HG02938 (cell line): Measurements from ENCODE around the gene ADCY2.

Experiments used
- ATAC-seq: cut with Tn5 transposase; IDR thresholded peaks from one replicate; pipeline ENCODE4 v1.9.1; 2021; ENCODE audit warnings: mild to moderate bottlenecking, moderate library complexity; ENCODE audit not compliant: unreplicated experiment

The ADCY2 gene

GRCh38 chr5:7435503-7435902, 39.6 kb downstream of the ADCY2 start:
- ATAC-seq = no peak

GRCh38 chr5:7436521-7436920, 40.6 kb downstream of the ADCY2 start:
- ATAC-seq = no peak

- ATAC-seq = no peak
Measured at GRCh38 chr5:7437836-7438235, 41.9 kb downstream of the ADCY2 start.

DNA sequence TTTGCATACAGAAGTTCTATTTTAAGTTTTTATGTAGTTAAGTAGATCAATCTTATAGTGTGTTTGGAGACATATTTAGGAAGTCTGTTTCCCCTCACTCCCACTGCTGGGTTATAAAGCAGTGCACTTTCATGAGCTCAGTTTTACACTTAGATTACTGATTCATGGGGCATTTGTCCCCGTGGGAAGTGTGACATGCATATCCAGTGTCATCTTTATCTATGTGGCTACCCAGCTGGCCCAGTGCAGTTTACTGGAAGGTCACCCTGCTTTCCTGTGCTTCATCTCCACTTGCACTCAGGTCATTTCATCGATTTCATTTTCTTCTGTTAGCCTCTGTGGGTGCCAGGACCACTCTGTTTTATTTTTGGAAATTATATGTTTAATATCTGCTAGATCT, 49.1 kb downstream of the ADCY2 start:
- no peak for ATAC-seq

GRCh38 chr5:7445831-7446230, 49.9 kb downstream of the ADCY2 start:
- ATAC-seq = no peak

DNA sequence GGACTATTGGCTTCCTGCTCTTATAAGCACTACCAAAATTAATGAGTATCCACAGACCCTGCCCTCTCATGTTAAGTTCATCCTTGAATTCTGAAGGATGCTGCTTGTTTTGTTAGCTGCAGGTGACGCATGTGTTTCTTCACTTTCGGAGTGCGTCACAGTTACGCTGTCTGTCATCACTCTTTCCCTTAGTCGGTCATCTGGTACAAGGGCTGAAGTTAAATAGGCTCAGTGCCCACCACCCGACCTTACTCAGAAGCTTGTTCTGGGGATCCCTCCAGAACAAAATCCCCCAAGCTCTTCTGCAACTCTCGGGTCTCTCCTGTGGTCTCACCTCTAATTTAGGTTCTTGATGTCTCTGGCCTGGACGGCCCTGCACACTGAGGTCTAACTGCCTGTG, 51.0 kb downstream of the ADCY2 start:
- no peak for ATAC-seq

DNA sequence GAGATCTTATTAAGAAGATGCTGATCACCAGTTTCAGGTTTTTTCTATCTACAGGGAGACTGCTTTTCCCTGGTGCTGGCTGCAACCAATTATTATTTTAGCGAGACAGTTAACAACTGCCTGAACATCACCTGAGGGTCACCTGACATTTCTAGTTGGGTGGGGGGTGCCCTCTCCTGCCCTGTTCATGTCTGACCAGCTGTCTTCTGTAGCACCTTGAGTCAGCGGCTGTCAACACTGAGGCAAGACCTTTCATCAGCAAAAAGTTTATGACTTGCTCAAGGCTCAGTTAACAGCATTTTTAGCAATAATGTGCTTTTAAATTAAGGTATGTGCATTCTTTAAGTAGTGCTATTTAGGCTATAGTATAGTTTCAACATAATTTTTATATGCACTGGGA, 58.0 kb downstream of the ADCY2 start:
- ATAC-seq = no peak

GRCh38 chr5:7456206-7456605, 60.3 kb downstream of the ADCY2 start:
- no peak for ATAC-seq

- ATAC-seq = no peak
Measured at GRCh38 chr5:7461371-7461770, 65.4 kb downstream of the ADCY2 start.

- no peak for ATAC-seq
Measured at GRCh38 chr5:7462758-7463157, 66.8 kb downstream of the ADCY2 start.

DNA sequence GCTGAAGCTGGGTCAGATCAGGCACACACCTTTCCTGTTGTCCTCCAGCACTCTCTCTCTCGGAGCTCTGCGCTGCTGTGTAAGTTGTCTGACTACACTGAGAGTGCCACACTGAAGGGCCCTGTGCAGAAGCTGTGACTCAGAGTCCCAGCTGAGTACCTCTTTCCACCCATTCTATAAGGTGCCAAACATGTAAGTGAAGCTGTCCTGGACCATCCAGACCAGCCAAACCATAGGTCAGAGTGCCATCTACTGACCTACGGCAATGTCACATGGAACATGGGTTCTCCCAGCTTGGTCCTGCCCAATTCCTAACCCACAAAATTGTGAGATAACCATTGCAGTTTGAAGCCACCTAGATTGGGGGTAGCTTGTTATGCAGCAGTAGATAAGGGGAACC, 68.2 kb downstream of the ADCY2 start:
- ATAC-seq = no peak

GRCh38 chr5:7467179-7467578, 71.2 kb downstream of the ADCY2 start:
- ATAC-seq = no peak

DNA sequence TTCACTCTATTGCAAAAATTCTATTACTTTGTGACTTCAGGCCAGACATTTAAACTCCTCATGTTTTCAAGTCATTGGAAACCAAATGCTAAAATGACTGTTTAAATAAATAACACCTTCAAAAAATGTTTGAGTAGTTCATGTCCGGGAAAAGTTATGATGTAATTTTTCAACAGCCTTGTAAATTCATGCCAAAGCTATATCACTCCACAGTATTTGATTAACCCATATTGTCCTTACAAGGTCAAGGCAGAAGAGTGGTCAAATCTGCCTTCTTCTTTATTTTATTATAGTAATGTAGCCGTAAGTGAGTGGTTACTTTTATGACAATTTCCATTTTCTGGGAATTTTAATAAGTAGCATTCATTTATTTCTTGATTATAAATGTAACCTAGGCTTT, 72.8 kb downstream of the ADCY2 start:
- no peak for ATAC-seq

DNA sequence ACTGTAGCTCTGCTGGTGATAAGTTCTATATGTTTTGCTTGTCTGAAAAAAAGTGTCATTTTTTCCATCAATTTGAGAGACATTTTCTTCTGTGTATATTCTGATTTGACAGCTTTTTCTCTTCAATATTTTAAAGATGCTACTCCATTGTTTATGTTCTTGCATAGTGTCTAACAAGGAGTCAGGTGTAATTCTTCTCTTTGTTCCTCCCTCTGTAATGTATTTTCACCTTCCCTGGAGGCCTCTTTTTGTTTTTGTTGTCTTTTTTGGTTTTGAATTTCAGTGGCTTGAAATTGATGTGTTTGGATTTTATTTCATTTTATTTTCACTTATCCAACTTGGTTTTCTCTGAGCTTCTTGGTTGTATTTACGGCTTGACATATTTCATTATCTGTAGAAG, 75.8 kb downstream of the ADCY2 start:
- no peak for ATAC-seq

DNA sequence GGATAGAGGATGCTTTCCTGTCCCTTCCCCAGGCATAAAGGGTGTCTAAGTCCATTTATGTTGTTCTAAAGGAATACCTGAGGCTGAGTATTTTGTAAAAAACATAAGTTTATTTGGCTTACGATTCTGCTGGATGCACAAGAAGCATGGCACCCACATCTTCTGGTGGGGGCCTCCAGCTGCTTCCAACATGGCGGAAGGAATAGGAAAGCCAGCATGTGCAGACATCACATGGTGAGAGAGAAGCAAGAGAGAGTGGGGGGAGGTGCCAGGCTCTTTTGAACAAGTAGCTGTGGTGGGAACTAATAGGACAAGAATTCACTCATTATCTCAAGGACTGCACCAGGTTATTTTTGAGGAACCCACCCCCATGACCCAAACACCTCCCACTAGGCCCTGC, 77.2 kb downstream of the ADCY2 start:
- no peak for ATAC-seq

- ATAC-seq = no peak
Measured at GRCh38 chr5:7473668-7474215, 77.8 kb downstream of the ADCY2 start.

DNA sequence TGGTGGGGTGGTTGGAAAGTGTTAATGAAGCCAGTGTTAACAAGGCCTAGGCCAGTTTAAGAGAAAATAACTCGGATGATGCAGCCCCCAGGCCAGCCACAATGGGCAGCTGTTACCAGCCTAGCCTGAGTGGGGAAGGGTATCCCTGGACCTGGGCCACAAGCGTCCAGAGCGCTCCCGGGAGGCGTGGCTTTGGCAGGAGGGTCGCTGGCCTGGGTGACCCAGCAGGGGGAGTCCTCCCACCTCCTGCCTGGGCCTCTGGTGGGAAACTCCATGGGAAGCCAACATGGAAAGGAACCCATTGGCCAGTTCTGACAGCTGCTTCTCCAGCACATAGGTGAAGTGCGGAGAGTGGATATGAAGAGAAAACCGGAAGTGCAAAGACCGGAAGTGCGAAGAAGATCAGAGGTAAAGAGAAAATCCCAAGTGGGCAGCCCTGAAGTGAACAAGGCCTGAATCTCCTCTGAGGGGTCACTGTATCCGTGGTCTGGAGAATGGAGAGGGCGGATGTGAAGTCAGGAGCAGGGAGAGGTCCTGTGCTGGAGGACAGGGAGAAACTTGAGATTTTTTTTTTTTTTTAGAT, 79.0 kb downstream of the ADCY2 start:
- ATAC-seq = no peak

DNA sequence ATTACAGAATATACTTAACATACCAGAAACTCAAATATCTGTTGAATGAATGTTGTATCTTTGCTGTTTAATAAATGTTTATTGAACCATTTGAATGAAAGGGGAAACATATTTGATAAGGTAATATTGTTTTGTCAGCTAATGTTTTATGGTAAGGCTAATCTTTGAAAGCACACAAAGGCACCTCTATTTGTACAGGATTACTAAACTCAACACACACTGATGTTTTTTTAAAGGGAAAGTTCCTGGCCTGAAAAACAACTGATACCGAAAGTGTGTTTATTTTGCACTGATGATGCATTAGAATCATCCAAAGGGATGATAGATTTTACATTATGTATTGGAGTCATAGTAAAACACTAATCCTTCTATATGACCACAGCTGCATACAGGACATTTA, 82.5 kb downstream of the ADCY2 start:
- no peak for ATAC-seq

- ATAC-seq = no peak
Measured at GRCh38 chr5:7488734-7489133, 92.8 kb downstream of the ADCY2 start.

DNA sequence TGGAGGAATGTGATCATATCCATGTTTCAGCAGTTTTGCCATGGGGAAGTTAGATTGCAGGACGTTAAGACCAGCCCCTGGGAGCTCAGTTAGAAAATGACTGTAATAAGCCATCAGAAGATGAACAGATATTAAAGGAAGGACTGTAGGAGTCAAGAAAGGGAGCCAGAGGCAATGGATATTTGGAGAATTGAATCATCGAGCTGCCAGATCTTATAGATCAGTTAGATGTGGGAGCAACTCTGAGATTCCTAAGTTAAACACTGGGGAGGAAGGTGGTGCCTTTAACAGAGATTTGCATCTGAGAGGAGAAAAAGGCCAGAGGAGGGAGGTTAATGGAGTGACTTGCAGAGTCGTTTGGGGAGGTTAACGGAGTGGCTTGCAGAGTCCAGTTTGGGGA, 96.4 kb downstream of the ADCY2 start:
- ATAC-seq = no peak

DNA sequence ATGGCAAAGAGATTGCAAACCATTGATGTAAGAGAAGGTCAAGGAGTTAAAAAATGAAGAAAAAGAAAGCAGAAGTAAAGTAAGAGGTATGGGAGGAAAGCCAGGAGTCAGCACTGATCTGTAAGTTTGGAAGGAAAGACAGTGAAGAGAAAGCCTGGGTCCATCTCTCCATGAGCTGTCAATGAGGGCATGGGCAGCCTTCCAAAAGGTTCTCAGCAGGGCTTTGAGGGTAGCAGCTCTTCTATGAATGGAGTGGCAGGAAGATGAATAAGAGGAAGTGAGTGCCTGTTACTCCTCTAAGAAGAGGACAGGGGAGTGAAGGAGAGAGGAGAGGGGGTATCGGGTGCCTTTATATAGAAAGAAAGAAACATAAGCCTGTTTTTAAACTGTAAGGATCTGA, 97.1 kb downstream of the ADCY2 start:
- no peak for ATAC-seq

- ATAC-seq = no peak
Measured at GRCh38 chr5:7493622-7494021, 97.7 kb downstream of the ADCY2 start.

GRCh38 chr5:7494481-7495130, 98.7 kb downstream of the ADCY2 start:
- ATAC-seq = no peak
